Breast epithelium (tissue), 4 donors: ENCODE results near the gene PRKCE. TPM values are rescaled to one million over a fixed set of nuclear protein-coding genes. Genes with fewer than 3 reads are reported as not detected.
A peak's percentile ranks its signal among the peaks of the same experiment; 100 is the strongest.
"Not testable (repeated sequence)": the region's sequence is repeated elsewhere in the genome, so short reads cannot be mapped to it uniquely, and the experiment has no call there.

Source experiments
- DNase-seq, 2 donors: peaks; one replicate each; pipeline ENCODE4 v3.0.0-alpha.2; 2019; ENCODE audit warnings: low spot score in 2 of 2
- H3K27ac ChIP-seq, 2 donors: fragments of 200-600 bp; sonication (generic) in 1 of 2; one replicate each; pipeline ENCODE4 v1.5.1; 2016 to 2019; ENCODE audit warnings: mild to moderate bottlenecking in 1 of 2
- H3K27me3 ChIP-seq, 2 donors: fragments of 200-600 bp; sonication (generic) in 1 of 2; one replicate each; pipeline versions ENCODE4 v1.5.1 to v1.6.0; 2017 to 2019; ENCODE audit warnings: control low read depth in 1 of 2, mild to moderate bottlenecking in 1 of 2
- H3K36me3 ChIP-seq: fragments of 200-600 bp; one replicate; pipeline ENCODE4 v1.5.1; 2019
- H3K4me1 ChIP-seq, 2 donors: fragments of 200-600 bp; sonication (generic); one replicate each; pipeline ENCODE4 v1.5.1; 2016 to 2019; ENCODE audit warnings: control low read depth in 1 of 2
- H3K4me3 ChIP-seq, 3 donors: fragments of 200-600 bp; sonication (generic); 1 replicate in 2 of 3; 2 replicates in 1 of 3; pipeline ENCODE4 v1.5.1; 2016 to 2019; ENCODE audit warnings: mild to moderate bottlenecking in 3 of 3, moderate library complexity in 2 of 3
- H3K9me3 ChIP-seq, 2 donors: fragments of 200-600 bp; sonication (generic) in 1 of 2; one replicate each; pipeline ENCODE4 v1.5.1; 2016 to 2019; ENCODE audit warnings: control low read depth in 1 of 2
- POLR2A ChIP-seq: fragments of 450-650 bp; IDR thresholded peaks from one replicate; pipeline ENCODE4 v1.6.1; 2016; ENCODE audit warnings: antibody characterized with exemption, mild to moderate bottlenecking, moderate library complexity
- POLR2AphosphoS5 ChIP-seq, 3 donors: sonication (generic); formaldehyde crosslinking; IDR thresholded peaks; one replicate each; pipeline ENCODE4 v1.6.1; 2017; ENCODE audit warnings: antibody characterized with exemption in 3 of 3
- intact Hi-C: fragments of 100-400 bp; cut with DNase I; formaldehyde crosslinking; loops from one replicate; pipeline ENCODE4 v1.15.1; 2023; ENCODE audit warnings: low total_unique reads
- total RNA-seq, 3 donors: library from RNA; depleted of rRNA; stranded (reverse); fragments of >200 nt; gene quantifications; one replicate each; pipeline ENCODE4 v1.1.0, GENCODE V29; 2016
- TF ChIP-seq, protein P1 (sequence below), 3 donors: fragments of 450-650 bp; IDR thresholded peaks; one replicate each; pipeline ENCODE4 v1.5.1; 2016 to 2017; ENCODE audit warnings: antibody characterized with exemption in 3 of 3, mild to moderate bottlenecking in 3 of 3, moderate library complexity in 3 of 3

PRKCE gene
- total RNA-seq, 3 donors from 2014 or later: 20.6 to 34.0 (median 23.6) TPM

DNA sequence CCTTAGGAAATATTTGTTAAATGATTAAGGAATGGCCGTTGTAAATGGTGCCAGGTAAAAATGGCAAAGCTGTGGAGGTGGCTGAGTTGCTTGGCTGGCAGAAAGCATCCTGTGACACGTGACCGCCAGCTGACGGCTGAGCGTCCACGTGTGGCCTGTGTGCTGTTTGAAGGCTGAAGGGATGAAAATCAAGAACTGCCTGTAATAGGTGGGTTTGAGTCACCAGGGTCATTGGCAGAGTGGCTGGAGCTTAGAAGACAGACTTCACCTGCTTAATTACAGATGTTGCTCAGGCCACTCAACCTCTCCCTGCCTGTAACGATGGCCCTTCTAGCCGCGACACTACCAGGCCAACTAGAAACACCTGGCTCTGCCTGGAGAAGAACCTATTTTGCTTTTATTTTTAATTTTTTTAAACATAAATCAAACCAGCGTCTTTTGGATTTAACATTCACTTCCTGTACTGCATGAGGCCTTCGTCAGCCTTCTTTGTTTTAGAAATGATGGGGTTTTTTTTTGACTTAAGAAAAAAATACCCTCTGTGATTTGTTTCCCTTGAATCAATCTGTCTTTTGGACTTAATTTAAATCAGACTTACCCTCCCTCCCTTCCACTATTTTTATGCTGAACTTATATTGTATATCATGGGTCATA lies 206.5 kb downstream of the PRKCE start:
- Histone ChIP-seq H3K4me3 (no peak overlapping the region), H3K27me3 (no peaks in the 10 kb centered on the region), H3K4me1 (peaks cover 0 to 10% of the 10 kb centered on the region in 2 donors), H3K27ac (peak overlapping the region; percentile 3 to 28), H3K36me3 (no peaks in the 10 kb centered on the region), H3K9me3 (no peaks in the 10 kb centered on the region)
- no peak for DNase-seq
- TF ChIP-seq, protein P1, sequence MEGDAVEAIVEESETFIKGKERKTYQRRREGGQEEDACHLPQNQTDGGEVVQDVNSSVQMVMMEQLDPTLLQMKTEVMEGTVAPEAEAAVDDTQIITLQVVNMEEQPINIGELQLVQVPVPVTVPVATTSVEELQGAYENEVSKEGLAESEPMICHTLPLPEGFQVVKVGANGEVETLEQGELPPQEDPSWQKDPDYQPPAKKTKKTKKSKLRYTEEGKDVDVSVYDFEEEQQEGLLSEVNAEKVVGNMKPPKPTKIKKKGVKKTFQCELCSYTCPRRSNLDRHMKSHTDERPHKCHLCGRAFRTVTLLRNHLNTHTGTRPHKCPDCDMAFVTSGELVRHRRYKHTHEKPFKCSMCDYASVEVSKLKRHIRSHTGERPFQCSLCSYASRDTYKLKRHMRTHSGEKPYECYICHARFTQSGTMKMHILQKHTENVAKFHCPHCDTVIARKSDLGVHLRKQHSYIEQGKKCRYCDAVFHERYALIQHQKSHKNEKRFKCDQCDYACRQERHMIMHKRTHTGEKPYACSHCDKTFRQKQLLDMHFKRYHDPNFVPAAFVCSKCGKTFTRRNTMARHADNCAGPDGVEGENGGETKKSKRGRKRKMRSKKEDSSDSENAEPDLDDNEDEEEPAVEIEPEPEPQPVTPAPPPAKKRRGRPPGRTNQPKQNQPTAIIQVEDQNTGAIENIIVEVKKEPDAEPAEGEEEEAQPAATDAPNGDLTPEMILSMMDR (IDR thresholded peaks at IDR 0.05): no peak
- TF ChIP-seq POLR2AphosphoS5 (IDR thresholded peaks at IDR 0.05) (no peak), POLR2A (no peak)
- intact Hi-C loops: no loop called here

GRCh38 chr2:45858872-45859271 lies 207.4 kb downstream of the PRKCE start:
- H3K27ac ChIP-seq, H3K36me3 ChIP-seq, H3K4me1 ChIP-seq, DNase-seq, intact Hi-C loops, H3K9me3 ChIP-seq, H3K4me3 ChIP-seq, H3K27me3 ChIP-seq: not testable (repeated sequence)

GRCh38 chr2:45859682-45860081 lies 208.2 kb downstream of the PRKCE start:
- no peak overlapping the region for H3K27ac ChIP-seq

DNA sequence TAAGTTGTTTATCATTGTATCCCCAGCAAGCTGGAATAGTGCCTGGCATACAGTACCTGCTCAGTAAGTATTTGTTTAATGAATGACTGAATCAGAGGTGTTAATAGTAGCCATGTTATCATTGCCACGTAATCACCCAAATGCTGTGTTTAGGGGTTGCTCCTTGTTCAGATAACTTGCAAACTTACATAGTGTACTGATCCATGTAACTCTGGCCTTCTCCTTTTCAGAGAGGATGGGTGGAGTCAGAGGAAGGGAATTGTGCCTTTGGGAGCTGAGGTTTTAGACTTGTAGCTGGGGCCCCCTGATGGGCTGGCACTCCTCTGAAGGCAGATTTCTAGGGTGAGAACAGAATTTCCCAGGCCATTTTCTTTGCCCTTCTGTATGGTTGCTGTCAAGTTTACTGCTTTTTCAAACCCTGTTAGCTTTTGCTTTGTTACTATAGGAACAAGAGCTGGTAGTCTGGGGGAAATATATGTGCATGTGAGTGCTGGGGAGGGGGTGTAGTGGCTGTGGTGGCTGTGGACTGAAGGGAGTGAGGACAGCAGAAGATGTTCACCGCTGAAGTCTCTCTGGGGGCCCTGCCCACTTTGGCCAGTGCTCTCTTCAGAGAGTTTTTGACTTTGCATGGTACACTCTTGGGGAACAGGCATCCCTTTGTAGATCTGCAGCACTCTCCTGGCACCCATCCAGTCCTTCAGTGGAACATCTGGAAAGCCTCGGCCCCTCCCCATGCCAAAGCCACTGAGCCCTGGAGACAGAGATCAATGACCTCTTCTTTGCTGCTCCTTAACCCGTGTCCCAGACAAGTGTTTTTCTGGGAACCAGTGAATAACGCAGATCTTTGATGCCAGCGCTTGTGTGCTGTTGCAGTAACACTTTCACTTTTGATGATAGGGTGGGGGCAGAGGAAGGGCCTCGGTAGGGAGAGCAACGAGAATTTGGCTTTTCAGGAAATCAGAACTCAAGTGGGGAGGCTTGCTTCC lies 209.0 kb downstream of the PRKCE start:
- Histone ChIP-seq H3K4me3 (peak overlapping the region; percentile 24 to 56 (median 33)), H3K27me3 (no peaks in the 10 kb centered on the region), H3K9me3 (no peaks in the 10 kb centered on the region), H3K27ac (peak overlapping the region; percentile 65 to 70), H3K4me1 (peaks cover 0 to 10% of the 10 kb centered on the region in 2 donors), H3K36me3 (no peaks in the 10 kb centered on the region)
- intact Hi-C loops: no loop called here
- TF ChIP-seq POLR2AphosphoS5 (IDR thresholded peaks at IDR 0.05): peak in 2 of 3 donors; percentile 28 to 73
- TF ChIP-seq, protein P1 (IDR thresholded peaks at IDR 0.05): no peak
- DNase-seq: peak in 1 of 2 donors; percentile 46

More at GRCh38 chr2:45859682-45860081, 208.2 kb downstream of the PRKCE start:
- Histone ChIP-seq H3K4me3 (no peak overlapping the region), H3K27me3 (no peaks in the 10 kb centered on the region), H3K36me3 (no peaks in the 10 kb centered on the region), H3K9me3 (no peaks in the 10 kb centered on the region), H3K4me1 (peaks cover 0 to 10% of the 10 kb centered on the region in 2 donors)
- intact Hi-C loops: no loop called here
- TF ChIP-seq POLR2AphosphoS5 (IDR thresholded peaks at IDR 0.05) (no peak), POLR2A (no peak)
- TF ChIP-seq, protein P1 (IDR thresholded peaks at IDR 0.05): no peak
- no peak for DNase-seq

GRCh38 chr2:45862843-45863242 lies 211.4 kb downstream of the PRKCE start:
- TF ChIP-seq POLR2AphosphoS5 (IDR thresholded peaks at IDR 0.05) (no peak), POLR2A (no peak)
- TF ChIP-seq, protein P1 (IDR thresholded peaks at IDR 0.05): no peak
- DNase-seq: no peak
- intact Hi-C loops: no loop called here
- no peaks in the 10 kb centered on the region for H3K9me3 ChIP-seq
- H3K27ac ChIP-seq: no peak overlapping the region
- peaks cover 0 to 10% of the 10 kb centered on the region in 2 donors for H3K4me1 ChIP-seq
- H3K4me3 ChIP-seq: no peak overlapping the region
- no peaks in the 10 kb centered on the region for H3K27me3 ChIP-seq
- no peaks in the 10 kb centered on the region for H3K36me3 ChIP-seq
